Esophagus (tissue), 2 donors: ENCODE results near the gene ANKRD13A. TPM values are rescaled to one million over a fixed set of nuclear protein-coding genes. Genes with fewer than 3 reads are reported as not detected.

ENCODE experiments used
- H3K27ac ChIP-seq, 2 donors: one replicate each; pipeline ENCODE4 v1.5.1; 2013; ENCODE audit warnings: low read depth in 2 of 2, mild to moderate bottlenecking in 2 of 2, inconsistent platforms in 1 of 2, low read length in 1 of 2, moderate library complexity in 1 of 2
- H3K27me3 ChIP-seq, 2 donors: one replicate each; pipeline ENCODE4 v1.6.1; 2013; ENCODE audit warnings: low read length in 2 of 2, control low read depth in 1 of 2, mild to moderate bottlenecking in 1 of 2; ENCODE audit not compliant: insufficient read depth in 2 of 2, control insufficient read depth in 1 of 2
- H3K36me3 ChIP-seq, 2 donors: one replicate each; pipeline ENCODE4 v1.6.1; 2013; ENCODE audit warnings: low read length in 1 of 2; ENCODE audit not compliant: control insufficient read depth in 2 of 2, insufficient read depth in 2 of 2
- H3K4me1 ChIP-seq, 2 donors: one replicate each; pipeline ENCODE4 v1.6.1; 2013; ENCODE audit warnings: low read length in 1 of 2; ENCODE audit not compliant: control insufficient read depth in 2 of 2, insufficient read depth in 2 of 2
- H3K4me3 ChIP-seq, 2 donors: one replicate each; pipeline ENCODE4 v1.5.1; 2013; ENCODE audit warnings: low read length in 2 of 2, mild to moderate bottlenecking in 2 of 2, low read depth in 1 of 2, moderate library complexity in 1 of 2
- H3K9me3 ChIP-seq, 2 donors: one replicate each; pipeline ENCODE4 v1.6.1; 2013; ENCODE audit warnings: mild to moderate bottlenecking in 2 of 2, low read depth in 1 of 2, low read length in 1 of 2, moderate library complexity in 1 of 2; ENCODE audit not compliant: control insufficient read depth in 2 of 2, insufficient read depth in 1 of 2
- WGBS, 2 donors: extraction: QIAGEN DNeasy Blood & Tissue Kit; methylation state at CpG; one replicate each; pipeline ENCODE4 v1.1.7; 2013; 5-methylcytosine and 5-hydroxymethylcytosine counted together
- polyA plus RNA-seq, 2 donors: library from polyadenylated mRNA; stranded (reverse); fragments of 200-250 nt; gene quantifications; one replicate each; pipeline ENCODE4 v1.2.3, GENCODE V29; 2013
- donor health status: healthy with polysubstance abuse.
- donor health status: Bipolar disorder and iron deficiency.

Gene ANKRD13A
- polyA plus RNA-seq, 2 donors: 20.0 to 25.4 TPM

DNA sequence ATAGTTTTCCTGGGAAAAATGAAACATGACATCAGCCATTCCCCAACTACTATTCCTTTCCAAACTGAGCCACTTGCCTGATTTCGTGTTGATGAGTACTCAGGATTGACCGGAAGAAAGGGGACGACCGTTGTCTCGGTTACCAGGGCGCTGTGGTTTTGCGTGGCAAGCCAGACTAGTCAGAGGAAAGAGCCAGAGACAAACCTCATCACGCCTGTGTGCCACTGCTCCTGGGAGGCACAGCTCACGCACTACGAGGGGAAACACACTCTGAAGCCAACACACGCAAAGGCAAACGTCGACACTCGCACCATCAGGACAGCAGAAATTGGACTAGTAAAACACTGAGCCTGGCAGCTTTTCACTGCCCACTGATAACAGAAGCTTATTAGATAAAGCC is 38.0 kb upstream of the ANKRD13A start:
- Histone ChIP-seq H3K36me3 (peaks cover 6 to 13% of the 10 kb centered on the region in 2 donors), H3K27ac (peak overlapping the region in 1 of 2 donors; percentile 9), H3K27me3 (no peaks in the 10 kb centered on the region), H3K9me3 (no peaks in the 10 kb centered on the region), H3K4me3 (no peak overlapping the region), H3K4me1 (no peaks in the 10 kb centered on the region)
- WGBS, 2 donors: 68 to 87% methylated on average over 14 of the region's 14 CpGs

DNA sequence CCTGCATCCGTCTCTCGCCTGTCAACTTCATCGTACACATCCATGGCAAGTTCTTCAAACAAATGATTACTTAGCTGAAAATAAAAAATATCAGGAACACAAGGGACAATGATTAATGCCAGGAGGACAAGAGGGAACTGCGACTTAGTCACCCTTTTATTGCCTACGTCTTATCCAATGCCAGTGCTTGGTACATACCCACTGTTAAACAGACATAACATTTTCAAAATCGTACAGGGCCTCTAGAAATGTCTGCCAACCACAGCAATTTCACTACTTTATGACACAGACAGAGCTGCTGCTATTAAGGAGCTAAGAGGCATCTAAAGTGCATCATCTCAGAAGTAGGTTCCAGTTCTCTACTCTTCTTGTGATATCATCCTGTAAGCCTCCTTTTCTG is 37.6 kb upstream of the ANKRD13A start:
- no peak overlapping the region for H3K4me3 ChIP-seq
- no peaks in the 10 kb centered on the region for H3K27me3 ChIP-seq
- H3K4me1 ChIP-seq: no peaks in the 10 kb centered on the region
- peaks cover 6 to 13% of the 10 kb centered on the region in 2 donors for H3K36me3 ChIP-seq
- H3K27ac ChIP-seq: no peak overlapping the region
- no peaks in the 10 kb centered on the region for H3K9me3 ChIP-seq
- 76 to 83% methylated on average over 6 of the region's 6 CpGs for WGBS, 2 donors

DNA sequence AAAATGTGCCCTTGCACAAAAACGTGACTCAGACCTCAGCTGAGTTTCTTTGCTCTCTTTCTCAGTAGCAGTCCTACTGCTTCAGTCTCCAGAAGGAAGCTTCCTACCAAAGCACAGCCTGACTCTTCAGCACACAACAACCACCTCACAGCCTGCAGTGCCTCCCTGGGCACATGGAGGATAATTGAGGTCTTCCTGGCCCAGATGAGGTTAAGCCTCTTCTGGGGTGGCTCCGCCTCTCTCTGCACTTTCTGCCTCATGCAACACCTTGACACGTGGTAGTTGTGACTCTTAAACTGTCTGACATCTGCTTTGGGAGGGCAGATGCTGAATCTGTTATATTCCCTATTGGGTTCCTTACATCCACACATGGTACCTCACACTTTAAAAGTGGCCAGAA is 36.8 kb upstream of the ANKRD13A start:
- H3K36me3 ChIP-seq: peaks cover 6 to 13% of the 10 kb centered on the region in 2 donors
- H3K4me1 ChIP-seq: no peaks in the 10 kb centered on the region
- no peak overlapping the region for H3K4me3 ChIP-seq
- no peaks in the 10 kb centered on the region for H3K27me3 ChIP-seq
- no peaks in the 10 kb centered on the region for H3K9me3 ChIP-seq
- no peak overlapping the region for H3K27ac ChIP-seq
- 68 to 73% methylated on average over 3 of the region's 3 CpGs for WGBS, 2 donors

DNA sequence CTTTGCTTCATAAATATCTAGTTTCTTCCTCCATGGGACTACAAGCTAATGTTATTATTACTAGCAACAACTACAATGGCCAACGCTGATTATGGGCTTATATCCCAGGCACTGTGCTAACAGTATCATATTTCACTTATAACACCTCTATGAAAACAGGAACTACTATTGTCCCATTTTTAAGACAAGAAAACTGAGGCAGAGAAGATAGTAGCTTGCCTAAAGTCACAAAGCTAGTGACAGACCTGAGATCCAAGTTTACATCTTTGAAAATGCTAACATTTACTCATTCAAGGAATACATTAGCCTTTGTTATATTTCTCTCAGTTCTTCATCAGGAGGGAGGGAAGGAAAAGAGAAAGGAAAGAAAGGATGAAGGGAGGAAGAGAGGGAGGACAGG is 35.9 kb upstream of the ANKRD13A start:
- H3K9me3 ChIP-seq: no peaks in the 10 kb centered on the region
- peaks cover 6 to 13% of the 10 kb centered on the region in 2 donors for H3K36me3 ChIP-seq
- 85 to 92% methylated on average over 1 of the region's 1 CpG for WGBS, 2 donors
- H3K27ac ChIP-seq: no peak overlapping the region
- H3K4me3 ChIP-seq: no peak overlapping the region
- no peaks in the 10 kb centered on the region for H3K27me3 ChIP-seq
- H3K4me1 ChIP-seq: no peaks in the 10 kb centered on the region

DNA sequence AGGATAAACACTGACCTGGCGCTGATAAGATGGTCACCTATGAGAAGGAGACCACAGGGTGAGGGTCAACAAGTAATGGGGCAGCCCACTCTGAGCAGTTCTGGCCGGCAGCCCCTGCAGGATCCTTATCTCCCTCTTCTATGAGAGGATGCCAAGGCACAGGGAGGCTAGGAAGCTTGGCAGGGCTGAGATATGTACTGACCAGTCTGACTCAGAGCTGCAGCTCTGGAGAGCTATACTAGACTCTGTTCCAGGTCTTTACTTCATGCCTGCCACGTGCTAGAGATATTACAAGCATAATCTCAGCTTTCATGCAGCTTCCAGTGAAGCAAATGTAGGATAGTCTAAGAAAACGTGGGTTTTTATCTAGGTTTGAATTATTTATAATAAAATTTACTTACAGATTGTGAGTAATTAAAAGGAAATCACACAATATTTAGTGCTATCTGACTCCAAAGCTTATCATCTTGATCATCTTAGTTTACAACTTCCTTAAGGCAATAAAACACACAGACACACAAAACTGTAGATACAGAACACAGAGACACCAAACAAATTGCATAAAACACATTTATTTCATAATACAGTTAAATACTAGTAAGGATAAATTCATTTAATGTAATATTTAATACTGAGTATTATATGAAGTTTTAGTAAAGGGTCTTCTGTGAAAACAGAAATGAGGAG is 35.3 kb upstream of the ANKRD13A start:
- Histone ChIP-seq H3K27ac (no peak overlapping the region), H3K36me3 (peaks cover 6 to 13% of the 10 kb centered on the region in 2 donors)

DNA sequence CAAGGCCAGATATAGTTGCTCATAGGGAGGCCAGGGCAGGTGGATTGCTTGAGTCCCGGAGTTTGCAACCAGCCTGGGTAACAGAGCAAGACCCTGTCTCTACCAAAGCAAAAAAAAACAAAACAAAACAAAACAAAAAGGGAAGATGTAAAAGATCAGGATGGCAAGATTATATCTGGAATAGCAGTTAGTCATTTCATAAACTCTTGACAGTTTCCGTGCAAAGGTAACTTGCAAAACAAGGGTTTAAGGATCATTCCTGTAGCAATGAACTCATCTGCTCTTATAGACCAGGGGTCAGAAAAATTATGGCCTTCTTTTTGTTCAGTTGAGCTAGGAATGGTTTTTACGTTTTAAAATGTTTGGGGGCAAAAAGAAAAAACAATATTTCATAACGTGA is 32.7 kb upstream of the ANKRD13A start:
- peaks cover 6 to 15% of the 10 kb centered on the region in 2 donors for H3K36me3 ChIP-seq
- H3K9me3 ChIP-seq: no peaks in the 10 kb centered on the region
- no peaks in the 10 kb centered on the region for H3K27me3 ChIP-seq
- 90% methylated on average over 4 of the region's 4 CpGs for WGBS, 2 donors
- no peak overlapping the region for H3K4me3 ChIP-seq
- H3K27ac ChIP-seq: no peak overlapping the region
- H3K4me1 ChIP-seq: no peaks in the 10 kb centered on the region

More for the DNA sequence above, 35.3 kb upstream of the ANKRD13A start:
- Histone ChIP-seq H3K4me1 (no peaks in the 10 kb centered on the region), H3K9me3 (no peaks in the 10 kb centered on the region), H3K27me3 (no peaks in the 10 kb centered on the region), H3K4me3 (no peak overlapping the region)
- 58 to 68% methylated on average over 4 of the region's 4 CpGs for WGBS, 2 donors

DNA sequence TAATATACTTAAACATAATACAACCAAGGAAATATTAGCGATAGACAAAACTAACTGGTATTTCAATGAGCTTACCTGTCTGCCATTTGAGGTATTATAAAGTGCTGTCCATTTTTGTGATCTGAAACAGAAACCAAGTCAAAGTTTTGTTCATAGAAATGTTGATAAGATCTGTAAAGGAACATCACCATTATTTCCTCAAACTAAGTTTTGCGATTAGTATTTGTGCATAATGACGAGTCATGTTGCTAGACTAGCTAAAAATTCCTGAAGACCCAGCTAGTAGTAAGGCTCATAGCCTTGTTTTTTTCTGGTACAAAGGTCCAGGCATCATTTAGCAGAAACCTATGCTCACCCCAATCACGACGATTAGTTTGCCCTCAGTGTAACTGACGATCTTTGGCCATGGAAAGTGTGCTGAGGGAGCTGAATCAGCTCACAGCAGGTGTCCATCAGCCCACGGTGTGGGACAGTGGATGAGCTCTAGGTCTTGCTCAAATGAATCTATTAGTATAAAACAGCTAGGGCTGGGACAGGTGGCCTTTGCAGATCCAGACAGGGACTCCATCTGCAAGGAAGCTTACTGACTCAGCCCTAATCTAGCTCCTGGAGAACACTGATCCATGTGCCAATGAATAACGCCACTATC is 31.7 kb upstream of the ANKRD13A start:
- 70 to 75% methylated on average over 8 of the region's 8 CpGs for WGBS, 2 donors
- Histone ChIP-seq H3K27ac (no peak overlapping the region), H3K4me1 (no peaks in the 10 kb centered on the region), H3K9me3 (no peaks in the 10 kb centered on the region), H3K4me3 (no peak overlapping the region), H3K36me3 (peaks cover 3 to 15% of the 10 kb centered on the region in 2 donors), H3K27me3 (no peaks in the 10 kb centered on the region)

DNA sequence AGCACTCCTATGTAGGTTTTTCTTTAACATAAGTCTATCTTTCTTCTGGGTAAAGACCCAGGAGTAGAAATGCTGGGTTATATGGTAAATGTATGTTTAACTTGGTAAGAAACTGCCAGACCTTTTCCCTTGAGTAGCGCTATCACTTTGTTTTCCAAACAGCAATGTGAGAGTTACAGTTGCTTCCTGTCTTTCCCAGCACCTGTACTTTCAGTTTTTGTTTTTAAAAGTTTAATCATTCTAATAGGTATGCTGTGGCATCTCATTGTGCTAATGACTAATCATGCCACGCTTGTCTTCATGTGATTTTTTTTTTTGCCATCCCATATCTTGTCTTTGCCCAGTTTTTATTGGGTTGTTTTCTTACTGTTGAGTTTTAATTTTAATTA is 31.2 kb upstream of the ANKRD13A start:
- Histone ChIP-seq H3K27ac (no peak overlapping the region), H3K27me3 (no peaks in the 10 kb centered on the region), H3K36me3 (peaks cover 2 to 15% of the 10 kb centered on the region in 2 donors), H3K9me3 (no peaks in the 10 kb centered on the region), H3K4me3 (no peak overlapping the region), H3K4me1 (no peaks in the 10 kb centered on the region)
- 75 to 76% methylated on average over 2 of the region's 2 CpGs for WGBS, 2 donors

DNA sequence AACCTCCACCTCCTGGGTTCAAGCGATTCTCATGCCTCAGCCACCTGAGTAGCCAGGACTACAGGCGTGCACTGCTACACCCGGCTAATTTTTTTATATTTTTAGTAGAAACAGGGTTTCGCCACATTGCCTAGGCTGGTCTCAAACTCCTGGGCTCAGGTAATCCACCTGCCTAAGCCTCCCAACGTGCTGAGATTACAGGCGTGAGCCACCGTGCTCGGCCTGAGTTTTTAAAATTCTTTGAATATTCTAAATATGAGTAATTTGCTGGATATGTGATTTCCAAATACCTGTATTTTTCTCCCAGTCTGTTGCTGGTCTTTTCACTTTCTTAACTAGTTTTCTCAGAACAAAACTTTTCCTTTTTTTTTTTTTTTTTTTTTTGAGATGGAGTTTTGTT is 30.4 kb upstream of the ANKRD13A start:
- H3K27ac ChIP-seq: no peak overlapping the region

DNA sequence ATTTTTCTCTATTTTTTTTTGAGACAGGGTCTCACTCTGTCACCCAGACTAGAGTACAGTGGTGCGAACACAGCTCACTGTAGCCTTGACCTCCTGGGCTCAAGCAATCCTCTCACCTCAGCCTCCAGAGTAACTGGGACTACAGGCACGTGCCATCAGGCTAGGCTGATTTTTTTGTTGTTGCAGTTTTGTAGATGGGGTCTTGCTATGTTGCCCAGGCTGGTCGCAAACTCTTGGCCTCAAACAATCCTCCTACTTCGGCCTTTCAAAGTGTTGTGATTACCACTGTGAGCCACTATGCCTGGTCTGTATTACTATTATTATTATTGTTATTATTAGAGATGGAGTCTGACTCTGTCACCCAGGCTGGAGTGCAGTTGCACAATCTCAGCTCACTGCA is 26.4 kb upstream of the ANKRD13A start:
- no peak overlapping the region for H3K27ac ChIP-seq
- 96% methylated on average over 4 of the region's 4 CpGs for WGBS, 2 donors
- H3K4me3 ChIP-seq: no peak overlapping the region
- peaks cover 3 to 9% of the 10 kb centered on the region in 2 donors for H3K36me3 ChIP-seq
- no peaks in the 10 kb centered on the region for H3K9me3 ChIP-seq
- H3K27me3 ChIP-seq: no peaks in the 10 kb centered on the region
- no peaks in the 10 kb centered on the region for H3K4me1 ChIP-seq

More for the DNA sequence above, 30.4 kb upstream of the ANKRD13A start:
- WGBS, 2 donors: 87 to 95% methylated on average over 8 of the region's 8 CpGs
- no peaks in the 10 kb centered on the region for H3K4me1 ChIP-seq
- H3K4me3 ChIP-seq: no peak overlapping the region
- H3K9me3 ChIP-seq: no peaks in the 10 kb centered on the region
- peaks cover 2 to 15% of the 10 kb centered on the region in 2 donors for H3K36me3 ChIP-seq
- H3K27me3 ChIP-seq: no peaks in the 10 kb centered on the region
